CD4-positive, alpha-beta T cell treated with Interleukin-15 for 4 hours (primary cell): ENCODE results near the gene FNDC3B.

ENCODE experiments used
- DNase-seq: peaks from one replicate; pipeline ENCODE4 v3.0.0-alpha.2; 2020; ENCODE audit warnings: low spot score

The FNDC3B gene

GRCh38 chr3:172151651-172152649, 112.6 kb downstream of the FNDC3B start:
- no peak for DNase-seq

DNA sequence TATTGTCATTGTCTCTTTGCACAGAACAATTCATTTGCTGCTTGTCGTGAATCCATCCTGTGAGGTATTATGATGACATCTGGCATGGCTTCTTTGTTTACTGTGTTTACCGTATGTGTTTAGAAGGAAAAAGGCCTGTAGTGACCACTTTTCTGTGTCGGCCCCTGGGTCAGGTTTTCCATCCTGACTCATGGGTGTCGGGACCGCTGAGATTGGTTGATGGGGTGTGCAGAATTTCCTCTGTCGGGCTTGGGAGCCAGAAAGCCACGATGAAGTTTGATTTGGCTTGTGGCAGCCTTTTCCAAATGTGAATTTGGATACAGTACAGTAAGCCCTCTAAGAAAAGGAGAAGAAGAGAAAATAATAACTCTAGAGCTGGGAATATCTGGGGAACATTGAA, 113.5 kb downstream of the FNDC3B start:
- DNase-seq = no peak

GRCh38 chr3:172153335-172153861, 114.0 kb downstream of the FNDC3B start:
- peak; percentile 43 for DNase-seq

- no peak for DNase-seq
Measured at GRCh38 chr3:172154768-172155664, 115.6 kb downstream of the FNDC3B start.

DNA sequence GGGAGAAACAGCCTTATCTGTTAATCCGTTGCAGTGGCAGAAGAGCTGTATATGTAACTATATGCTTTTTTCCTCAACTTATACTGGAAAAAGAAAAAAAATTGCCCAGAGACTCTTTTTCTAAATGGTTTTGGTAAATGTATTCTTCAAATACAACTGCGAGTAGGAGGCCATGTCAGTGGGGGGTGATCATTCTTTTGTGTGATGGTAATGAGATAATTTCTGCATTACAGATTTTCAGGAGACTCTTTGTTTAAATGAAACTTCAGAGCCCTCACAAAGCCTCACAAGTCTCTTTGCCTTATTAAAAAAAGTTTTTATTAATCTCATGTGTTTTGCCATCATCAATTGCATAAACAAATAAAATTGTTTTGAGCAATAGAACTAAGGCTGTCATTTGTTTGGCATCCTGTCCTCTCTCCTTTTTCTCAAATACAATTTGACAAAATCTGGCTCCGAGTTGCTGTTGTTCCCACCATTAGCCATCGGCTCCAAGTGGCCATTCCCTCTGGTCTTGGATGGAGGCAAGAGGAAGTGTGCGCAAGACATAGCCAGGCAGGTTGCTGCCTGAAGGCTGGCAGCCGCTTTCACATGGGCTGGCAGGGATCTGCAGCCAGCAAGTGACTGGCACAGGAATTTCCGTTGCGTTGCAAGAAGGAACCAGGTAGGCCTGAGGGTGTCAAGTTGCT, 116.7 kb downstream of the FNDC3B start:
- DNase-seq = no peak

GRCh38 chr3:172156586-172156955, 117.2 kb downstream of the FNDC3B start:
- DNase-seq = no peak

GRCh38 chr3:172157564-172158258, 118.3 kb downstream of the FNDC3B start:
- DNase-seq = no peak

DNA sequence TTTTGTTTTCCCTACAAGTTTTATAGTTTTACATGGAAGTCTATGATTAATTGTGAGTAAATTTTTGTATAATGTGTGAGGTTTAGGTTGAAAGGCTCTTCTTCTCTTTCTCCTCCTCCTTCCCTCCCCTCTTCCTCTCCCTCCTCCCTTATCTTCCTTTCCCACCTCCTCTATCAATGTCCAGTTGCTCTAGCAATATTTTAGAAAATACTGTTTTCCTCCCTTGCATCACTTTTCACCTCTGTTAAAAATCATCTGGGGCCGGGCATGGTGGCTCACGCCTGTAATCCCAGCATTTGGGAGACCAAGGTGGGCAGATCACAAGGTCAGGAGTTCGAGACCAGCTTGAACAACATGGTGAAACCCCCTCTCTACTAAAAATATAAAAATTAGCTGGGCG, 119.4 kb downstream of the FNDC3B start:
- DNase-seq = no peak

GRCh38 chr3:172159376-172159775, 120.0 kb downstream of the FNDC3B start:
- no peak for DNase-seq

DNA sequence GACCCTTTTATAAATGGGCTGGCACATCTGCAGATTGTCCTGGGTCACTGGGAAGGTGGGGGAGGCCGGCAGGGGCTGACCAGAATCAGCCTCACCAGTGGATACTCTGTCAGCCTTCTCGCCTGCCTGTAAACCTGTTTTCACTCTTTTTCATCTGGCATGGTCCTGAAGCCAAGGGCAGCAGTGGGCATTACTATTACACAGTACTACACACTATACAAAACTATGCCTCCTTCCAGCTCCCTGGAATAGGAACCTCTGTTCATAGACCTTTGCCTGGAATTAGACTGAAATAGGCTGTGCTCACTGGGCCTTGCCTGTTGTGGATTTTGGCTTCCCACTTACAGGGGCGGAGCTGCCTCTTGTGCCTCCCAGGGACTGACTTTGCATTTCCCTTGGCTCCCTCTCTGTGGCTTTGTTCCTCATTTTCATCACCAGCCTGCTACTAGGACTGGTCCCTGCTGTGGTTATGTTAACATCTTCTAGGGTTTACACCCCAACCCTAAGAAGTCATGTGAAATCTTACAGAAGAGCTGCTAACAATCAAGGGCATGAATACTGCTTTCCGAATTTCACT, 120.7 kb downstream of the FNDC3B start:
- DNase-seq = no peak

DNA sequence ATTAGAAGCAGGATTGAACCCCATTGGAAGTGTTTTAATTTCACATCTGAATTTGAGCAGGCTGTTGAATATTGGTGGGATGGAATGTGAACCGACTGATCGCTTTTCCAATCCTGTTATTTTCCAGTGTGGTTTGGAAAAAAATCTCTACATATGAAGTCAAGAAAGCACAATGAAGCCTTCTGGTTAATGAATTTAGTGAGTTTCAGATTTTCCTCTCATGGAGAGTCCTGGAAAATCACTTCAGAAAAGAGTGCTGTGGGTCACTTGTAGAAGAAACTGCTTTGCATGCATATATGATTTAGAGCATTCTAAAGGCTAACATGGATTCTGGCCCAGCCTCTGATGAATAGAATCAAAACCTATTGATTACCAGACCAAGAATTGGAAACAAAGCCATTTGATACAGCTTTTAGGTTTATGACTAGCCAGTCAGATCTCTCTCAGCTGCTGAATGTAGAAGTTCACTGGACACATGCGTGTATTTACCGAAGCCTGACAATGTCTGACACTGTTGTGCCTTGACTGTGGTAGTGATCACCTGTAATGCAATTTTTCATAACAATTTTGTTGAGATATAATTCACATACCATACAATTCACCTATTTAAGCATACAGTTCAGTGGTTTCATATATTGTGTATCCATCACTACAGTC, 121.9 kb downstream of the FNDC3B start:
- DNase-seq = no peak

- DNase-seq = no peak
Measured at GRCh38 chr3:172161959-172162358, 122.6 kb downstream of the FNDC3B start.

DNA sequence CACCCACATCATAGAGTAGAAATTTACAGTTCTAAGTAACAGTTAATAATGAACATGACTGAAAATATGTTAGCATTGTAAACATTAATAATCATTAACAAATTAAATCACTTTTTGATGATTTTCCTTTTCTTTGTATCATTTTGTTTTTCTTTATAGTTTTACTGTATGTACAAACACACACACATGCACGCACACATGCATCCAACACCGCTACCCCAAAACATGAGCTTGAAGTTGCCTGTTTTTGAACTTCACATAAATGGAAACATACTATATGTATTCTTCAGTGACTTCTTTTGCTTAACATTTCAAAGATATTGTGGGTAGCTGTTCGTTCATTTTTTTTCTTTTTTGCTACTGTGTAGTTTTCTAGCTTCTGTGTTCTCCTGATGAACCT, 123.9 kb downstream of the FNDC3B start:
- no peak for DNase-seq

GRCh38 chr3:172164620-172165362, 125.4 kb downstream of the FNDC3B start:
- DNase-seq = no peak

GRCh38 chr3:172166261-172166660, 126.9 kb downstream of the FNDC3B start:
- DNase-seq = no peak

- DNase-seq = no peak
Measured at GRCh38 chr3:172166890-172167289, 127.5 kb downstream of the FNDC3B start.

GRCh38 chr3:172167892-172168648, 128.7 kb downstream of the FNDC3B start:
- no peak for DNase-seq

DNA sequence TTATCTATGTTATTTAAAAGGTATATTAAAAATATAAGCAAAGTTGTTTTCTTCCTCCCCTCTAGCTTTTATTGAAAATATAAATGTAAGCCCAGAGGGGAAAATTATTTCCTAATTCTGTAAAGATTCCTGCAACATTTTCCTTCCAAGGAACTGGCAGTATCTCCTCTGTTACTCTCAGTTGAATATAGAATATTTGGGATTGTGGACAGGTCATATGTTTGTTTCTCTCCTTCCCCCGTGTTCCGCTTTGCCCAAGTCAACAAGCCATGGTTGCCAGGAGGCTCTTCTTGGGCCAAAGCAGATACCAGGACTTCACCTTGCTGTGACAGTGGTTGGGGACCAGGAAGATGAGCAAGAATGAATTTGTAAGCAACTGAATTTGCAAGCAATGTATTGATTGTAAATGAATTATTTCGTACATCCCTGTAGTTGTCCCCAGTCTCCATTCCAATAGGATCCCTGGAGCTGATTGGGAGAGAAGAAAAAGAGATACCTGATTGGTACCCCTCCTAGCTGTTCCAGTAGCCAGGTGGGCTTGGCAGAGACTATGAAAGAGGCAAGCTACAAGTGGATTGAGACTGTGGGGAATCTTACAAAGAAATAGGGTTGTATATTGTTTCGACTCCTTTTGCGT, 130.8 kb downstream of the FNDC3B start:
- DNase-seq = no peak
